C4-2B (cell line): ENCODE measurements around the gene CBLN4.

ENCODE experiments used
- H3K27ac ChIP-seq: fragments of 450-650 bp; 2 replicates; pipeline ENCODE4 v1.5.1; 2017
- ZFX ChIP-seq: fragments of 450-650 bp; IDR thresholded peaks from 2 replicates; pipeline ENCODE4 v1.6.1; 2017
- TF ChIP-seq, protein P1 (sequence below): fragments of 450-650 bp; conservative IDR thresholded peaks from 2 replicates; pipeline ENCODE4 v1.5.1; 2017; ENCODE audit warnings: mild to moderate bottlenecking

CBLN4 gene

DNA sequence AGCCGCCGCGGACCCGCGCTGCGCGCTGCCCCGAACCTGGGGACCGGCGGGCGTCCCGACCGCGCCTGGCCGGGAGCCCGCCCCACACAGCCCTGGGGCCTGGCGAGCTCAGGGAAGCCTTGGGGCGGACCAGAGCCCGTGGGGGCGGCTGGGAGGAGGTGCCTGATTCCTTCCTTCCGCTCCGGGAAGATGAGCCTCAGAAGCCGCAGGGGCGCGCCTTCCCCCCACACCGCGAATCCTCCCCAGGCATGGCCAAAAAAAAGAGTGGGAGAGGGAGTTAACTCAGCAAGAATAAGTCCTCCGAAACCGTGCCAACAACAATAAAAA, at the start of gene CBLN4:
Gene CBLN4 (minus strand): TSS at position 131 of the 327 bp plus-strand sequence. CDS start 1,348 bp downstream, outside the sequence.
- no peak within 1 kb of the TSS for H3K27ac ChIP-seq
- TF ChIP-seq, protein P1, sequence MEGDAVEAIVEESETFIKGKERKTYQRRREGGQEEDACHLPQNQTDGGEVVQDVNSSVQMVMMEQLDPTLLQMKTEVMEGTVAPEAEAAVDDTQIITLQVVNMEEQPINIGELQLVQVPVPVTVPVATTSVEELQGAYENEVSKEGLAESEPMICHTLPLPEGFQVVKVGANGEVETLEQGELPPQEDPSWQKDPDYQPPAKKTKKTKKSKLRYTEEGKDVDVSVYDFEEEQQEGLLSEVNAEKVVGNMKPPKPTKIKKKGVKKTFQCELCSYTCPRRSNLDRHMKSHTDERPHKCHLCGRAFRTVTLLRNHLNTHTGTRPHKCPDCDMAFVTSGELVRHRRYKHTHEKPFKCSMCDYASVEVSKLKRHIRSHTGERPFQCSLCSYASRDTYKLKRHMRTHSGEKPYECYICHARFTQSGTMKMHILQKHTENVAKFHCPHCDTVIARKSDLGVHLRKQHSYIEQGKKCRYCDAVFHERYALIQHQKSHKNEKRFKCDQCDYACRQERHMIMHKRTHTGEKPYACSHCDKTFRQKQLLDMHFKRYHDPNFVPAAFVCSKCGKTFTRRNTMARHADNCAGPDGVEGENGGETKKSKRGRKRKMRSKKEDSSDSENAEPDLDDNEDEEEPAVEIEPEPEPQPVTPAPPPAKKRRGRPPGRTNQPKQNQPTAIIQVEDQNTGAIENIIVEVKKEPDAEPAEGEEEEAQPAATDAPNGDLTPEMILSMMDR, result no peak

DNA sequence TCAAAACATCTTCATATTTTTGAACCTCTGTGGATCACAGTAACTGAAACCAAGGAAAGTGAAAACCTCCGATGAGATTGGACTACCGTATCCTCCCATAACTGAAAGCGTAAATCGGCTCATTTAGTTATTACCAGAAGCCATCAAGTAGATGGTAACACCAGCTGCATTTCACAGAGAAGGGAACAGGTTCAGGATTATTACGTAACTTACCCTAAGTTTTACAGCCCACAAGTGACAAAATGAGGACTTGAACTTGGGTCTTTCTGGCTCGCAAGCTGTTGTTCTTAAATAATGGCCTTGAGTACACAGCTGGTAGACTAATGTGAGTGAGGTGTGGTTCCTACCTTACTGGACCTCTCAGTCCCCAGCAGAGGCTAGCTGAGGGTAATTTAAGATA, 37.9 kb upstream of the CBLN4 start:
- no peak overlapping the region for H3K27ac ChIP-seq
- TF ChIP-seq ZFX, result no peak
- TF ChIP-seq, protein P1, result no peak

DNA sequence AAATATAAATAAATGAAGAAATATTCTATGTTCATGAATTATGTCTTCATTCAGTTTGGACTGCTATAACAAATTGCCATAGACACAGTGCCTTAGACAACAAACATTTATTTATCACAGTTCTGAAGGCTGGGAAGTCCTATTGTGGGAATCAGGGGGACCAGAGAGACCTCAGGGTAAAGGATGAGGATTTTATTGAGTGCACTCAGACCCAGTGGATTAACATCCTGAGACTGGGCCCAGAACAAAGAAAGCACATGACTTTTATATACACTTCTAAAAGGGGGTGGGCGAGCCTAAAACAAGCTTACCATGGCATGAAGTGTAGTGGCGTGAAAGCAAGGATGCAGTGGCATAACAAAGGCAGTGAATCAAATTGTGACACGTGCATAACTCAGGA, 26.9 kb upstream of the CBLN4 start:
- TF ChIP-seq, protein P1, result no peak
- TF ChIP-seq ZFX, result no peak
- no peak overlapping the region for H3K27ac ChIP-seq

DNA sequence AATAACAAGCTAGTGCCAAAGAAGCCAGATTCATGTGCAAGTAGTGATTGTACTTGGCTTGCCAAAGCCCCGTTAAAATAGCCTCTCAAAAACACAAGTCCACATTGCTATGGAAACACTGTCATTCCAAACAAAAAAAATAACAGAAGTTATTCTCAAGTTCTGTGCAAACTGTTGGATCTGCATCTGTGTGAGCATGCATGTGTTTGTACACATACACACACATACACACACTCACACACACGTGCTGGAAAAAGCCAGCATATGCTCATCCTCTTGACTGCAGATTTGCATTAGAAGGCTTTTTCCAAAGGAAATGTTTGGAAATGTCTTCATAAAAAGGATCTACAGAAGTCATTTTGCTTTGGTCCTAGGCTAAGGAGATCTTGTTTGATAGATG, 13.4 kb upstream of the CBLN4 start:
- no peak for TF ChIP-seq ZFX
- TF ChIP-seq, protein P1, result no peak

DNA sequence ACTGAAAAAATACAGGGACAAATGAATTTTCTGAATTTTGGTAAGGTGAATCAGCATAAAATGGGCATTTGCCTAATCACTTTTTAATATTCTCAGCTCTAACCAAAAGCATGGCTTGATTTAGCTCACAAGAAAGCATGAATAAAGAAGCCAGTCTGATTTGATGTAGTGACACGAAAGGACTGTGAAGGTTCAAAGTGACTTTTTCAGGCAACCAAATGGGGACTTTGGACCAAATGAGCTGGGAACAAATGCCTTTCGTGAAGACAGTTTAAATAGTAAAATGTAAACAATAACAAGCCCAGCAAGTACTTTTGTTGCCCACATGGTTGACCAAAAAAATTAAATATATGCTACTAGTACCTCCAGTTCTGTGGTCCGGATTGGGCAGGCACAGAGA, 12.9 kb upstream of the CBLN4 start:
- TF ChIP-seq, protein P1, result no peak
- TF ChIP-seq ZFX, result no peak

More for the DNA sequence above, 13.4 kb upstream of the CBLN4 start:
- H3K27ac ChIP-seq, result no peak overlapping the region

DNA sequence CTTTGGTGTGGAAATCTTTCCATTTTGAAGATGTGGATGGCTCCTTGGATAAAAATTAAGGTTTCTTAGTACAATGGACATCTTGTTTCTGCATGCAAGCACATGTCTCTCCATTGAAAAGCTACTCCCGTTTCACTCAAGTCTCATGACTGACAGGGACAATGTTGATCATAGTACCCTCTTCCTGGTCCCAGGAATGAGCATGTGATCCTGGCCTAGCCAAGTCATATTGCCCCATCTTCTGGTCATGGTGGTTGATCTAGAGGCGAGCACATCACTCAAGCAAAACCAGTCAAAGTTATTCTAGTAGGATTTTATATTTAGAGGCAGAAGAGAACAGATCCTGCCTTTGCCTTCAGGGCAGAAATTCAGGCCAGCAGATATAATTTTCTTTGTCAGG, 12.2 kb upstream of the CBLN4 start:
- H3K27ac ChIP-seq, result no peak overlapping the region
- TF ChIP-seq ZFX, result no peak
- TF ChIP-seq, protein P1, result no peak

More for the DNA sequence above, 12.9 kb upstream of the CBLN4 start:
- H3K27ac ChIP-seq, result no peak overlapping the region

DNA sequence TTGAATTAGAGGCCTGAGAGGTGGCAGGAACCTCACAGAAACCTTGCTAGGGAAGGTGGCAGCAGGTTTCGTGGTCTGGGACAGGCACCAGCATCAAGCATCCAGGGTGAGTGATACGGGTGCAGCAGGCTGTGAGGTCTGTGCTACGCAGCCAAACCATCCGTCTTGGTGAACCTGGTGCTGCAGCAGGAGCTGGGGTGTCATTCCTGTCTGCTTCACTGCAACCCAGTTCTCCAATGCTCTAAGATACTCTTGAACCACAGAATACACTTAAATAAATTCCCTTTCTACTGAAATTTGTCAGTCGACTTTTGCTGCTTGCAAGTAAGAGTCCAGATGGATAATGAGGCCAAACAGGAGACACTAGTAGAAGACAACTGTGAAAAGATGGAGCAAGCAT, 9.7 kb upstream of the CBLN4 start:
- H3K27ac ChIP-seq, result no peak overlapping the region
- TF ChIP-seq ZFX, result no peak
- TF ChIP-seq, protein P1, result no peak
